ENCODE measurements around the gene VAV1.

VAV1 gene

DNA sequence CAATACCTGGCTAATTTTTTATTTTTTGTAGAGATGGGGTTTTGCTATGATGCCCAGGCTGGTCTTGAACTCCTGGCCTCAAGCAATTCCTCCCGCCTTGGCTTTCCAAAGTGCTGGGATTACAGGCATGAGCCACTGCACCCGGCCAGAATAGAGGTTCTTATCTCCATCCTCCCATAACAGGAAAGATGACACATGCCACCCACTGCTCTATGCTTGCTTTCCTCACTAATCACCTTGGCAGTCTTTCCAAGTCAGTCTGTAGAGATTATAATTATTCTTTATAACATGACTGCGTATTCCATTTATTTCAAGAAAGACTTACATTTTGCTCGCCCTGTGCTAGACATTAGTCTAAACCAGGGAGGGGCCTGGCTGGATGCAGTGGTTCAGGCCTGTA lies 6.7 kb downstream of the VAV1 start:
- H3F3A ChIP-seq (ENCODE audit: insufficient read depth, low read length) = no peaks in the 10 kb centered on the region

DNA sequence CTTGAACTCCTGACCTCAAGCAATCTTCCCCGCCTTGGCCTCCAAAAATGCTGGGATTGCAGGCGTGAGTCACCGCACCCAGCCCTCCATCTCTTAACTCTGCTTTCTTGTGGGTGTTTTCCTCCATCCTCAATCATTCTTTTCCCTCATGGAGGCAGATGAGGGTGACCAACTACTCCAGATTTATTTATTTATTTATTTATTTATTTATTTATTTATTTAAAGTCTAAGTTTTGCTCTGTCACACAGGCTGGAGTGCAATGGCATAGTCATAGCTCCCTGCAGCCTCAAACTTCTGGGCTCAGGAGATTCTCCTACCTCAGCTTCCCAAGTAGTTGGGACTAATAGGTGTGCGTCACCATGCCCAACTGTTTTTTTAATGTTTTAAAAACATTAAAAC lies 14.9 kb downstream of the VAV1 start:
- peaks cover 49% of the 10 kb centered on the region for H3K36me3 ChIP-seq (ENCODE audit: insufficient read depth, low read length)
- H3K9me2 ChIP-seq (ENCODE audit: low read depth, low read length) = no peaks in the 10 kb centered on the region
- H3K9ac ChIP-seq (ENCODE audit: low read length) = no peak overlapping the region
- no peaks in the 10 kb centered on the region for H3K9me3 ChIP-seq (ENCODE audit: low read length)
- H3K4me2 ChIP-seq (ENCODE audit: low read length) = no peak overlapping the region
- H3K27me3 ChIP-seq (ENCODE audit: insufficient read depth, low read length) = no peaks in the 10 kb centered on the region
- H3K4me3 ChIP-seq (ENCODE audit: low read depth, low read length, poor library complexity, severe bottlenecking) = no peak overlapping the region
- no peaks in the 10 kb centered on the region for H4K20me1 ChIP-seq (ENCODE audit: insufficient read depth, low read length)
- H3K4me1 ChIP-seq (ENCODE audit: insufficient read depth, low read length, severe bottlenecking) = no peaks in the 10 kb centered on the region
- TF ChIP-seq, protein P1, sequence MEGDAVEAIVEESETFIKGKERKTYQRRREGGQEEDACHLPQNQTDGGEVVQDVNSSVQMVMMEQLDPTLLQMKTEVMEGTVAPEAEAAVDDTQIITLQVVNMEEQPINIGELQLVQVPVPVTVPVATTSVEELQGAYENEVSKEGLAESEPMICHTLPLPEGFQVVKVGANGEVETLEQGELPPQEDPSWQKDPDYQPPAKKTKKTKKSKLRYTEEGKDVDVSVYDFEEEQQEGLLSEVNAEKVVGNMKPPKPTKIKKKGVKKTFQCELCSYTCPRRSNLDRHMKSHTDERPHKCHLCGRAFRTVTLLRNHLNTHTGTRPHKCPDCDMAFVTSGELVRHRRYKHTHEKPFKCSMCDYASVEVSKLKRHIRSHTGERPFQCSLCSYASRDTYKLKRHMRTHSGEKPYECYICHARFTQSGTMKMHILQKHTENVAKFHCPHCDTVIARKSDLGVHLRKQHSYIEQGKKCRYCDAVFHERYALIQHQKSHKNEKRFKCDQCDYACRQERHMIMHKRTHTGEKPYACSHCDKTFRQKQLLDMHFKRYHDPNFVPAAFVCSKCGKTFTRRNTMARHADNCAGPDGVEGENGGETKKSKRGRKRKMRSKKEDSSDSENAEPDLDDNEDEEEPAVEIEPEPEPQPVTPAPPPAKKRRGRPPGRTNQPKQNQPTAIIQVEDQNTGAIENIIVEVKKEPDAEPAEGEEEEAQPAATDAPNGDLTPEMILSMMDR (IDR thresholded peaks at IDR 0.05; ENCODE audit: low read length) = no peak
- TF ChIP-seq EZH2 (IDR thresholded peaks at IDR 0.05; ENCODE audit: borderline replicate concordance, low read length) = no peak
- H3K27ac ChIP-seq (ENCODE audit: low read depth, low read length, poor library complexity, severe bottlenecking) = no peak overlapping the region
- H3K79me2 ChIP-seq (ENCODE audit: insufficient read depth, low read length) = peaks cover 36% of the 10 kb centered on the region
- H2AFZ ChIP-seq (ENCODE audit: low read length) = no peak overlapping the region
- no peaks in the 10 kb centered on the region for H3F3A ChIP-seq (ENCODE audit: insufficient read depth, low read length)

More for the DNA sequence above, 6.7 kb downstream of the VAV1 start:
- Histone ChIP-seq H3K4me1 (ENCODE audit: insufficient read depth, low read length, severe bottlenecking) (peaks cover 32% of the 10 kb centered on the region), H4K20me1 (ENCODE audit: insufficient read depth, low read length) (no peaks in the 10 kb centered on the region), H3K27me3 (ENCODE audit: insufficient read depth, low read length) (no peaks in the 10 kb centered on the region), H3K9ac (ENCODE audit: low read length) (no peak overlapping the region), H3K4me2 (ENCODE audit: low read length) (peak overlapping the region; percentile 37; the same call in 1 of the 2 replicates), H3K36me3 (ENCODE audit: insufficient read depth, low read length) (peaks cover 57% of the 10 kb centered on the region), H3K79me2 (ENCODE audit: insufficient read depth, low read length) (peaks cover 75% of the 10 kb centered on the region), H2AFZ (ENCODE audit: low read length) (no peak overlapping the region), H3K4me3 (ENCODE audit: low read depth, low read length, poor library complexity, severe bottlenecking) (no peak overlapping the region), H3K9me3 (ENCODE audit: low read length) (no peaks in the 10 kb centered on the region), H3K27ac (ENCODE audit: low read depth, low read length, poor library complexity, severe bottlenecking) (peak overlapping the region; percentile 16), H3K9me2 (ENCODE audit: low read depth, low read length) (no peaks in the 10 kb centered on the region)
- no peak for TF ChIP-seq EZH2 (IDR thresholded peaks at IDR 0.05; ENCODE audit: borderline replicate concordance, low read length)
- TF ChIP-seq, protein P1 (IDR thresholded peaks at IDR 0.05; ENCODE audit: low read length) = no peak

DNA sequence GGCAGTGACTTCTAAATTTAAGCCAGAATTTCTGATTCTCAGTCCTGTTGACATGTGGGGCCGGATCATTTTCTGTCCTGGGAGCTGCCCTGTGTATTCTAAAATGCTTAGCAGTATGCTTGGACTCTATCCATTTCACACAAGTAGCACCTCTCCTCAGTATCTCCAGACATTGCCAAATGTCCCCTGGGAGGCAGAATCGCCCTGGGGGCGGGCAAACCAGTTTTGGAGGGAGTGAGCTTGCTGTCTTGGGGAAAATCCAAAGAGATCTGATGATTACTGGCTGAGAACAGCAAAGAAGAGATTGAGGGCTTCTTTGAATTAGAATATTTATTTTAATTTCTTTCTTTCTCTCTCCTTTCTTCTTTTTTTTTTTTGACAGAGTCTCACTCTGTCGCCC lies 16.4 kb downstream of the VAV1 start:
- H4K20me1 ChIP-seq (ENCODE audit: insufficient read depth, low read length) = no peaks in the 10 kb centered on the region

More for the DNA sequence above, 16.4 kb downstream of the VAV1 start:
- no peaks in the 10 kb centered on the region for H3K4me1 ChIP-seq (ENCODE audit: insufficient read depth, low read length, severe bottlenecking)
- H3K36me3 ChIP-seq (ENCODE audit: insufficient read depth, low read length) = peaks cover 53% of the 10 kb centered on the region
- H3F3A ChIP-seq (ENCODE audit: insufficient read depth, low read length) = no peaks in the 10 kb centered on the region
- no peak overlapping the region for H3K9ac ChIP-seq (ENCODE audit: low read length)
- no peak overlapping the region for H2AFZ ChIP-seq (ENCODE audit: low read length)
- peaks cover 34% of the 10 kb centered on the region for H3K79me2 ChIP-seq (ENCODE audit: insufficient read depth, low read length)
- no peak overlapping the region for H3K4me3 ChIP-seq (ENCODE audit: low read depth, low read length, poor library complexity, severe bottlenecking)
- no peak overlapping the region for H3K27ac ChIP-seq (ENCODE audit: low read depth, low read length, poor library complexity, severe bottlenecking)
- no peak overlapping the region for H3K4me2 ChIP-seq (ENCODE audit: low read length)
- no peaks in the 10 kb centered on the region for H3K27me3 ChIP-seq (ENCODE audit: insufficient read depth, low read length)
- TF ChIP-seq, protein P1 (IDR thresholded peaks at IDR 0.05; ENCODE audit: low read length) = no peak
- TF ChIP-seq EZH2 (IDR thresholded peaks at IDR 0.05; ENCODE audit: borderline replicate concordance, low read length) = no peak
- no peaks in the 10 kb centered on the region for H3K9me3 ChIP-seq (ENCODE audit: low read length)
- no peaks in the 10 kb centered on the region for H3K9me2 ChIP-seq (ENCODE audit: low read depth, low read length)
